ENCODE measurements around the gene RASSF5. TPM values are rescaled to one million over a fixed set of nuclear protein-coding genes. Genes with fewer than 3 reads are reported as not detected.

Gene RASSF5
- total and polyA plus RNA-seq, 9 of the 15 experiments (the other 6 are each of a cell fraction or from before 2014, with no cell fraction given) = 6.1 to 41.0 (median 25.2) TPM

DNA sequence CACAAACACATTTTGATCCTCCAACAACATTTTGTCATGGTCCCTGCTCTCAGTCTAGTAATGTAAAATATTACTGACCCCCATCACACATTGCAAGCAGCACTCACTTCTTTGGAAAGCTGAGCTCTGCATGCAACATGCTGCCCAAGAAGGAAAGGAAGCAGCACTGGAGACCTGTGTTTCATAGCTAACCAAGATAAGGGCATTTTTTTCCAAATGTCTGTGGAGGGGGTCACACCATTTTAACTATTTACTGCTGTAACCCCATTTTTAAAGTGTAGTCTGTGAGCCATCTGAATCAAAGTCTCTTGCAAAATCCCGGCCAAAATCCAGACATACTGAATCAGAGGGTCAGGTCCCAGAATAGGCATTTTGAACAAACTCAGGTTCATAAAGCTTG lies 4.5 kb upstream of the RASSF5 start:
- no peaks in the 10 kb centered on the region for H3K36me3 ChIP-seq (ENCODE audit: control insufficient read depth, insufficient read depth, low read length)
- no peak overlapping the region for H3K4me3 ChIP-seq
- no peaks in the 10 kb centered on the region for H3K79me2 ChIP-seq (ENCODE audit: control insufficient read depth, insufficient read depth, low read length)
- WGBS (ENCODE audit: insufficient coverage, low coverage, missing lambda C conversion rate) = 61% methylated on average over 1 of the region's 1 CpG
- no peaks in the 10 kb centered on the region for H4K20me1 ChIP-seq (replicated peaks; ENCODE audit: control insufficient read depth, insufficient read depth, low read length)
- H3K9ac ChIP-seq (ENCODE audit: insufficient read depth in 1 of 2, low read depth in 2 of 2, low read length in 2 of 2) = no peak overlapping the region
- TF ChIP-seq CEBPB (tag; IDR thresholded peaks at IDR 0.05) (peak; percentile 77), CEBPG (CRISPR knock-in tag; IDR thresholded peaks at IDR 0.05) (no peak), CEBPG (tag; conservative IDR thresholded peaks at IDR 0.05 in 1 of 2, IDR thresholded peaks at IDR 0.05 in 1 of 2) (0 out of 4 replicates have a peak, but pooled peaks of 1 of the 2 experiments have one; percentile 7), KAT7 (CRISPR knock-in tag; IDR thresholded peaks at IDR 0.05; ENCODE audit: borderline replicate concordance) (no peak), ZNF384 (IDR thresholded peaks at IDR 0.05; ENCODE audit: low read depth, low read length) (0 out of 2 replicates have a peak, but pooled peaks have one; percentile 20)
- no peak for ATAC-seq
- FAIRE-seq = no peak
- no TSS peak for BruUV-seq (replicated peaks)
- peaks cover under 1 to 3% of the 10 kb centered on the region in 2 experiments; a peak in 2 of 5 replicates for H3K27me3 ChIP-seq (ENCODE audit: control insufficient read depth in 2 of 2, insufficient read depth in 2 of 2, low read length in 2 of 2)
- peak overlapping the region; percentile 81; the same call in 1 of the 3 replicates for H3K27ac ChIP-seq (ENCODE audit: extremely low read depth, low read depth, low read length)
- no peak overlapping the region for H3K4me2 ChIP-seq (ENCODE audit: insufficient read depth, low read length)
- no peak overlapping the region for H2AFZ ChIP-seq (ENCODE audit: low read depth, low read length)
- no peaks in the 10 kb centered on the region for H3K9me1 ChIP-seq (ENCODE audit: control insufficient read depth, insufficient read depth, low read length)
- CTCF ChIA-PET (ENCODE audit: low intra/inter-chr PET ratio) = no interaction called here
- intact Hi-C loops (cut with micrococcal nuclease) = no loop called here
- in situ Hi-C loops (cut with MboI) = no loop called here
- peaks cover 29 to 43% of the 10 kb centered on the region in 2 experiments for H3K4me1 ChIP-seq (replicated peaks in 1 of 2; ENCODE audit: control insufficient read depth in 2 of 2, insufficient read depth in 2 of 2, low read length in 2 of 2)
- POLR2A ChIA-PET = interaction anchor here (1.2 to 1.5 kb wide), 2 partner anchors 9 to 12 kb away, joined by 3 to 4 read pairs; no protein-coding TSS in a partner anchor
- no peak for DNase-seq (ENCODE audit: extremely low read depth in 1 of 4, low spot score in 3 of 4)
- no peaks in the 10 kb centered on the region for H3K9me3 ChIP-seq (replicated peaks; ENCODE audit: control insufficient read depth, insufficient read depth, low read depth, low read length)

Data from K562 (cell line).